Testis (tissue), 3 donors: Measurements from ENCODE around the gene CA6. TPM values are rescaled to one million over a fixed set of nuclear protein-coding genes. Genes with fewer than 3 reads are reported as not detected.
"Not testable (repeated sequence)": the region's sequence is repeated elsewhere in the genome, so short reads cannot be mapped to it uniquely, and the experiment has no call there.

ENCODE experiments used
- DNase-seq: peaks from one replicate; pipeline ENCODE4 v3.0.0-alpha.2; 2019
- H3K27ac ChIP-seq, 2 donors: fragments of 200-600 bp; sonication (generic); one replicate each; pipeline ENCODE4 v1.5.1; 2019
- H3K27me3 ChIP-seq: fragments of 200-600 bp; sonication (generic); one replicate; pipeline ENCODE4 v1.5.1; 2019
- H3K36me3 ChIP-seq: fragments of 200-600 bp; sonication (generic); one replicate; pipeline ENCODE4 v1.5.1; 2017; ENCODE audit warnings: low read depth; ENCODE audit errors: missing control alignments
- H3K4me1 ChIP-seq: fragments of 200-600 bp; sonication (generic); one replicate; pipeline ENCODE4 v1.5.1; 2019
- H3K4me3 ChIP-seq, 2 donors: fragments of 200-600 bp; sonication (generic); one replicate each; pipeline ENCODE4 v1.5.1; 2017 to 2019
- H3K9me3 ChIP-seq: fragments of 200-600 bp; sonication (generic); one replicate; pipeline ENCODE4 v1.5.1; 2017
- POLR2A ChIP-seq: fragments of 450-650 bp; IDR thresholded peaks from one replicate; pipeline ENCODE4 v1.6.1; 2017; ENCODE audit warnings: antibody characterized with exemption, mild to moderate bottlenecking, moderate library complexity
- WGBS, 2 donors: methylation state at CpG; one replicate each; pipeline ENCODE4 v1.1.5; 2018; 5-methylcytosine and 5-hydroxymethylcytosine counted together
- intact Hi-C: fragments of 100-400 bp; cut with DNase I; formaldehyde crosslinking; loops from one replicate; pipeline ENCODE4 v1.15.1; 2023; ENCODE audit warnings: low total_unique reads
- polyA plus RNA-seq: library from polyadenylated mRNA; stranded (reverse); fragments of 350-450 nt; fragmentation: Illumina TruSeq; extraction: RNeasy Lipid Tissue Mini Kit (QIAGEN cat#74804); gene quantifications from one replicate; pipeline ENCODE4 v1.2.3, GENCODE V29; 2014; ENCODE audit warnings: low read depth, low replicate concordance; ENCODE audit not compliant: insufficient read depth
- total RNA-seq, 2 donors: library from RNA; depleted of rRNA; stranded (reverse); fragments of >200 nt; gene quantifications; one replicate each; pipeline ENCODE4 v1.2.3, GENCODE V29; 2016
- TF ChIP-seq, protein P1 (sequence below), 3 experiments: fragments of 450-650 bp in 2 of 3; fragments of 200-600 bp in 1 of 3; sonication (generic) in 1 of 3; IDR thresholded peaks; one replicate each; pipeline ENCODE4 v1.5.1; 2016 to 2019; ENCODE audit warnings: antibody characterized with exemption in 3 of 3, mild to moderate bottlenecking in 2 of 3, moderate library complexity in 1 of 3

Gene CA6
- total and polyA plus RNA-seq, 3 donors from 2014 or later = 0.68 TPM; not detected in 2

DNA sequence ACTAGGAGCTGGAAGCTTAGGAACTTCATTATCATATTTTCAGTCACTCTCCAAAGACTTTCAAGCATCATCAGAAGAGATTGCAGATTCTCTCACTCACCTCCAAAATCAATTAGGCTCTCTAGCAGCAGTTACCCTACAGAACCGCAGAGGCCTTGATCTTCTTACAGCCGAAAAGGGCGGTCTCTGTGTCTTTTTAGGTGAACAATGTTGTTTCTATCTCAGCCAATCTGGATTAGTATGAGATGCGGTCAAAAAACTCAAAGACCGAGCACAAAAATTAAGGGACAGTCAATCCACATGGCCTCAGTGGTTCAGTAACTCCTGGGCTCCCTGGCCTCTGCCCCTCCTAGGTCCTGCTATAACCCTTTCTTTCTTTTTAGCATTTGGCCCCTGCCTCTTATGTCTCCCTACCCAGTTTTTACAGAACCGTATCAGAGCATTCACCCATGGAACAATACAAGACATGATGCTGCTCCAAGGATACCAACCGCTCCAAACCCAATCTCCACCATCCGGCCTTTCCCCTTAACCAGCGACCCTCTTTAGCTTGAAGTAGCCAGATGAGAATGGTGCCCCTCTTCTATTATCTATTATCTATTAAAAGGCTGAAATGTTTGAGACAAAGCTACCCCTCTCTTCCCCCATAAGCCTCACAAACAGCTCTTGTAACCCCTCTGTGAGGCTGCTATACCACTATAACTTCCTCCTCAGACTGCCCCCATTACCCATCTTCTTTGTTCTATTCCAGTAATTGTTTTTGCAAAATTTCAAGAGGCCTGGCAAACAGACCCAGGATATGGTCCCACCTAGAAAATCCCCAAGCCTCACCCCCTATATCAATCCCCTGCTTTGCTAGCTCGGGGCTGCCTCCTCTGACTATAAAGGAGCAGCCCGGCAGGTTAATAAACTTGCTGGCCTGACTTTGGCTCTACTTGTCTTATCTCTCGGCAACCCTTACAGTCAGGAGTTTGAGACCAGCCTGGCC is 18.7 kb upstream of the CA6 start:
- no peaks in the 10 kb centered on the region for H3K4me1 ChIP-seq
- H3K36me3 ChIP-seq = no peaks in the 10 kb centered on the region
- WGBS, 2 donors = 94% methylated on average over 12 of the region's 12 CpGs
- no peak for DNase-seq
- H3K9me3 ChIP-seq = no peaks in the 10 kb centered on the region
- H3K27me3 ChIP-seq = no peaks in the 10 kb centered on the region
- TF ChIP-seq, protein P1, sequence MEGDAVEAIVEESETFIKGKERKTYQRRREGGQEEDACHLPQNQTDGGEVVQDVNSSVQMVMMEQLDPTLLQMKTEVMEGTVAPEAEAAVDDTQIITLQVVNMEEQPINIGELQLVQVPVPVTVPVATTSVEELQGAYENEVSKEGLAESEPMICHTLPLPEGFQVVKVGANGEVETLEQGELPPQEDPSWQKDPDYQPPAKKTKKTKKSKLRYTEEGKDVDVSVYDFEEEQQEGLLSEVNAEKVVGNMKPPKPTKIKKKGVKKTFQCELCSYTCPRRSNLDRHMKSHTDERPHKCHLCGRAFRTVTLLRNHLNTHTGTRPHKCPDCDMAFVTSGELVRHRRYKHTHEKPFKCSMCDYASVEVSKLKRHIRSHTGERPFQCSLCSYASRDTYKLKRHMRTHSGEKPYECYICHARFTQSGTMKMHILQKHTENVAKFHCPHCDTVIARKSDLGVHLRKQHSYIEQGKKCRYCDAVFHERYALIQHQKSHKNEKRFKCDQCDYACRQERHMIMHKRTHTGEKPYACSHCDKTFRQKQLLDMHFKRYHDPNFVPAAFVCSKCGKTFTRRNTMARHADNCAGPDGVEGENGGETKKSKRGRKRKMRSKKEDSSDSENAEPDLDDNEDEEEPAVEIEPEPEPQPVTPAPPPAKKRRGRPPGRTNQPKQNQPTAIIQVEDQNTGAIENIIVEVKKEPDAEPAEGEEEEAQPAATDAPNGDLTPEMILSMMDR (IDR thresholded peaks at IDR 0.05) = no peak
- no peak for TF ChIP-seq POLR2A
- no peak overlapping the region for H3K4me3 ChIP-seq
- intact Hi-C loops = no loop called here
- no peak overlapping the region for H3K27ac ChIP-seq

DNA sequence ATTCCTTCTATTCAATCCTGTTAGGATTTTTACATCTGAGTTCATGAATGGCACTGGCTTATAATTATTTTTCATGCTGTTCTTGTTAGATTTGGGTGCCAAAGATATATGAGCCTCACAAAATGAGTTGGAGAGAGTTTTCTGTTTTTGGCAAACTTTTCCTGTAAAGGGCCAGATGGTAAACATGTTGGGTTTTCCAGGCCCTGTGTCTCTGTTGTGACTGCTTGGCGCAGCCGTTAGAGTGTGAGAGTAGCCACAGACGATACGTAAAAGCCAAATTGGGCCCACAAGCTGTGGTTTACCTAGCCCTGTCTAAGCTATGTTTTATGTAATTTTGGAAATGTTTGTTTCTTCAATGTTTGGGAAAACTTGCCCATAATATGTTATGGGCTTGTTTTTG is 15.6 kb upstream of the CA6 start:
- DNase-seq = no peak
- Histone ChIP-seq H3K27me3 (no peaks in the 10 kb centered on the region), H3K36me3 (no peaks in the 10 kb centered on the region), H3K4me1 (no peaks in the 10 kb centered on the region), H3K4me3 (no peak overlapping the region), H3K27ac (no peak overlapping the region), H3K9me3 (no peaks in the 10 kb centered on the region)
- TF ChIP-seq, protein P1 (IDR thresholded peaks at IDR 0.05) = no peak
- TF ChIP-seq POLR2A = no peak
- intact Hi-C loops = no loop called here
- WGBS, 2 donors = 90 to 93% methylated on average over 4 of the region's 4 CpGs

DNA sequence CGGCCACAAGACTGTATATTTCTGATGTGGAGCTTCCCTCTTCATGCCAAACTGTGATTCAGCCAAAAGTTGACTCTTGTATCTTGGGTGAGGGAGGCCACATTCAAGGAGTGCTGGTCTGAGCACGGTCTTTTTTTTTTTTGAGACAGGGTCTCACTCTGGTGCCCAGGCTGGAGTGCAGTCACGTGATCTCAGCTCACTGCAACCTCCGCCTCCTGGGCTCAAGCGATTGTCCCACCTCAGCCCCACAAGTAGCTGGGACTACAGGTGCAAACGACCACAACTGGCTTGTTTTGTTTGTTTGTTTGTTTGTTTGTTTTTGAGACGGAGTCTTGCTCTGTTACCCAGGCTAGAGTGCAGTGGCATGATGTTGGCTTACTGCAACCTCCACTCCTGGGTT is 8.6 kb upstream of the CA6 start:
- 81 to 94% methylated on average over 7 of the region's 7 CpGs for WGBS, 2 donors
- H3K27ac ChIP-seq, H3K36me3 ChIP-seq, H3K9me3 ChIP-seq, intact Hi-C loops, H3K4me1 ChIP-seq, H3K4me3 ChIP-seq, H3K27me3 ChIP-seq, DNase-seq: not testable (repeated sequence)

DNA sequence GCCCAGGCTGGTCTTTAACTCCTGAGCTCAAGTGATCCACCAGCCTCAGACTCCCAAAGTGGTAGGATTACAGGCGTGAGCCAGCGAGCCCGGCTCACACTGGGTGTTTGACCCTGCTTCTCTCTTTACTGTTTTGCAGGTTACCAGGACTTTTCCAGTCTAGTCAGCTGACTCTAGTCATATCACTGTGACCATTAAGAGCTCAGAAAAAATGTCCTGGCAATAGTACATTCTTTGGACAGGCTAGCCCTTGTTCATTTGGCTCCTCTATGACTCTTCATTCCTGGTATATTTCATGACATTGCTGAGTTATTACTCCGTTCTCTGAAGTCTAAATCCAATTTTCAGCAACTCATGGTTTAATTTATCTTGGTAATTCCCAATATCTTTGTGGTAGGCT is 8.0 kb upstream of the CA6 start:
- no peak overlapping the region for H3K27ac ChIP-seq
- intact Hi-C loops = no loop called here
- no peak for TF ChIP-seq POLR2A
- TF ChIP-seq, protein P1 (IDR thresholded peaks at IDR 0.05) = no peak

DNA sequence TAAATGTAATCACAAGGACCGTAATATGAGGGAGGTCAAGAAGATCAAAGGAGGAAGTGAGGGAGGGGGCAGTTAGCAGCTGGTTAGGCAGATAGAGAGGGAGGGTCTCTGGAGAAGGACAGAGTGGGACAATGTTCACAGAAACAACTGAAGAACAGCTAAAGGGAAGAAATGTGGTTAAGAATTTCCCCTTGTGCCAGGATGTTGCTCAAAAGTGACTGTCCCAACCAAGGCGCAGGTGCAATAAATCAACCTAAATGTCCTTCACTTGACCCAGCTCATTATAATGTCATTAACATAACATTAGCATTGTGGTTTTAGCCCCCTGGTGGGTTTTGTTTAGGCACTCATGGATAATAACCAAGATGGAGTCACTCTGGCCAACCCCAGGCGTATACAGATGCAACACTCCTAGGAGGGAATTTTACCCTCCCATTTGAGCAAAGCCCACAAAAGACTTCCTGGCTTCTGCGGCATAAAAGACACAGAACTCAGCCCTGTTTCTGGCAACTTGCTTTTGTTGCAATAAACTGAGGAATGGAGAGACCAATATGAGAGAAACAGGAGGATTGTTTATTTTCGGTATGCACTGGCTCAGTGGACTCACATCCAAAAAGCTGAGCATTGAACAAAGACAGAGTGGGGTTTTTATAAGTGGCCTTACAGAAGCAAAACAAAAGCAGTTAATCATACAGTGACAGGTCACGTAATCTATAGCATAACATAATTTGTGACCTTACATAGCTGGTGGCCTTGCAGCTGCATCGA is 7.3 kb upstream of the CA6 start:
- Histone ChIP-seq H3K9me3 (no peaks in the 10 kb centered on the region), H3K27me3 (no peaks in the 10 kb centered on the region), H3K27ac (peak overlapping the region in 1 of 2 donors; percentile 15), H3K4me1 (peaks cover 5% of the 10 kb centered on the region), H3K4me3 (no peak overlapping the region), H3K36me3 (no peaks in the 10 kb centered on the region)
- DNase-seq = no peak
- intact Hi-C loops = no loop called here
- WGBS, 2 donors = 57 to 63% methylated on average over 7 of the region's 7 CpGs
- no peak for TF ChIP-seq POLR2A
- TF ChIP-seq, protein P1 (IDR thresholded peaks at IDR 0.05) = no peak

More for the DNA sequence above, 8.0 kb upstream of the CA6 start:
- WGBS, 2 donors = 71 to 90% methylated on average over 4 of the region's 4 CpGs
- no peaks in the 10 kb centered on the region for H3K27me3 ChIP-seq
- no peak overlapping the region for H3K4me3 ChIP-seq
- no peaks in the 10 kb centered on the region for H3K36me3 ChIP-seq
- DNase-seq = no peak
- no peaks in the 10 kb centered on the region for H3K9me3 ChIP-seq
- peaks cover 5% of the 10 kb centered on the region for H3K4me1 ChIP-seq
